GM11168 (cell line): ENCODE measurements around the gene RIPPLY3.

ENCODE experiments used
- in situ Hi-C: fragments of 300-500 bp; cut with MboI; formaldehyde crosslinking; loops from one replicate; pipeline ENCODE4 v1.12.0; 2022; ENCODE audit warnings: low sequenced_read_pairs; ENCODE audit not compliant: unreplicated experiment

Gene RIPPLY3

GRCh38 chr21:37055271-37055855 lies 48.9 kb downstream of the RIPPLY3 start:
- in situ Hi-C loops, result no loop called here

DNA sequence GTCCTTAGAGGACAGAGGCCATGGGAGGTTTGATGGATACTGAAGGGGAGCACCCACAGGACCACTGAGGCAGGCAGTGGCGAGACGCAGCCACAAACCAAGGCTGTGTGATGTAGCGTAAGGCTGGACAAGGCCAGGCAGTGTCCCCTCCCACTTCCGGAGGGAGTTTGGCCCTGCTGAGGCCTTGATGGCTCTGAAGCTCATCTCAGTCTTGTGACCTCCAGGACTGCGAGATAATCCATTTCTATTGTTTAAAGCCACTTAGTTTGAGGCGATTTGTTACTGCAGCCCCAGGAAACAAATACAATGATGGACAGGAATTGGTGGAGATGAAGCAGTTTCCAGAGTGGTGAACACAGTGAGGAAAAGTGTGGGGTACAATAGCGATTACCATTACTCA lies 51.1 kb downstream of the RIPPLY3 start:
- in situ Hi-C loops, result no loop called here

DNA sequence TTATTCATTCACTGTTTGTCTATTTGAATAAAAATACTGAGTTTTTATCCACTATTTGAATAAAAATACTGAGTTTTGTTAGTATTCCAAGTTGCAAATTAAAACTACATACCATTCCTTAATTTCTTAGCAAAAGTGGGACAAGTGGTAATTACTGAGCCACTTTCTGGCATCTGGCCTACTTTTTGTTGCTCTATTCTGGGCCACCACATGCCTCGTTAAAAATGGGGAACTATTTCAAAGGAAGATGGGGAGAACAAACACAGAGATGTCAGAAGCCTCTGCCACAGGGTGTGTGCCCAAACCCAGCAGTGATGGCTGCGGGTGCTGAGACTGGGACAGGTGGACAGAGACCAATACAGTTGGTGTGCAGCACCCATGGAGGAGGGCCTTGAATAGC lies 51.8 kb downstream of the RIPPLY3 start:
- in situ Hi-C loops, result no loop called here

- in situ Hi-C loops, result no loop called here
These were observed 52.7 kb downstream of the RIPPLY3 start for GRCh38 chr21:37059181-37059580.

DNA sequence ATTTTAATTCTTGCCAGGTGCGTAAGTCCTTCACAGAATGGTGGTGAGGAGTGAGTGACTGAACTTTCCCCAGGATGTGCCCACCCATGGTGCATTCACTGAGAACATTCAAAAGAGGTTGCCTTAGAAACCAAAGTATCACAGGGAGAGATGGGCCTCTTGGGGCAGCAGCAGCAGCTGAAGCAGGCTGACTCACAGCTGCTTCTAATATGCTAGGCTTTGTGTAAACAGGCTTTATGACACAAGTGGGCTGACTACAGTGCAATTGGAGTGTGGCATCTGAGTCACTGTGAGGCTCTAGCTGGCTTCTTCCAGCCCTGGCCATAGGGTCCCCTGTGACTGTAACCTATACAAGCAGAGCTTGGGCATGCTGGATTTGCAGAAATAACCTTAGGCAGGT lies 53.8 kb downstream of the RIPPLY3 start:
- in situ Hi-C loops, result no loop called here

DNA sequence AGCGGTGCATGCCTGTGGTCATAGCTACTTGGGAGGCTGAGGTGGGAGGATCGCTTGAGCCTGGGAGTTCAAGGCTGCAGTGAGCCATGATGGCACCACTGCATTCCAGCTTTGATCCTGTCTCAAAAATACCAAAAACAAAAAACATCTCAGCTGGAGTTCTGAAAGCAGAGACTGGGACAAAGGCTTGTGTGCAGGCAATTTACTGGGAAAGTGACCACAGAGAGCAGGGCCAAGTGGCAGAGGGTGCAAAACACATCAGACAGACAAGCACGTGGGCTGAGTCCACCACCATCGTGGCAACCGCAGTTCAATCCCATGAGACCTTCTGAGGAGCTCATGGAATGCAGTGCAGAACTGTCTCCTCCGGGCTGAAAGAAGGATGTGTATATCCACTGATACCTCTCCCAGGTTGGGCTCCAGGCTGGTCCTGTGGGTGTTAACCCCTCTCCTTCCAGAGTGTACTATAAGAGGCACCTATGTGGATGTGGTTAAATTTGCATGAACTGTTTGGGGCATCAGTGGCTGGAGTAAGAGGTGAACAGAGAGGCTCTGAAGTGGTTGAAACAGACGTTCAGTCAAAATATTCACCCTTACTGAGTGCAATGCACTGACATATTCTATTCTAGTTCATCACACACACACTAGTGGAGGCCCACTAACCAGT lies 55.6 kb downstream of the RIPPLY3 start:
- in situ Hi-C loops, result no loop called here

DNA sequence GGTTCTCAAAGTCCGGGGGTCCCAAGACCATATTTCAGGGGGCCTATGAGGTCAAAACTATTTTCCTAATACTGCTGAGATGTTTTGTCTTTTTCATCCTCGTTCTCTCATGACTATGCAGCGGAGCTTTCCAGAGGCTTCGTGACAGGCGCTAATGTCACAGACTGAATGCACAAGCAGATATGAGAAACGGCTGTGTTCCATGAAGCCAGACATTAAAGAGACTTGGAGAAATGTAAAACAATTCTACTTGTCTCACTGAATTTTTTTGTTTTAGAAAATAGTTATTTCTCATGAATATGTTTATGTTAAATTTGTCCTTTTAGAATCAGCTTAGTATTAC lies 56.1 kb downstream of the RIPPLY3 start:
- in situ Hi-C loops, result no loop called here

DNA sequence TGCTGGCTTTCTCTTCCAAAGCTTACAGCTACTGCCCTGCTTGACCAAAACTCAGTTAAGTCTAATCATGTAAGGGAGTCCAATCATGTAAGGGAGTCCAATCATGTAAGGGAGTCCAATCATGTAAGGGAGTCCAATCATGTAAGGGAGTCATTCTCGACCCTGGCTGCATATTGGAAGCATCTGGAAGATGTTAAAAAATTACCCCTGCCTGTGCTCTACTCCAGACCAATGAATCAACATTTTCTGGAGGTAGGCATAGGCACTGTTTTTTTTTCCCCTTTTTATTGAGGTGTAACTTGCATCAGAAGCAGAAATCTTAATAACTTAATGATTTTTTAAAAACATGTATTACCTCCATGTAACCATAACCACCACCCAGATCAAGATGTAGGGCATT lies 56.9 kb downstream of the RIPPLY3 start:
- in situ Hi-C loops, result no loop called here

- in situ Hi-C loops, result no loop called here
These were observed 58.3 kb downstream of the RIPPLY3 start for GRCh38 chr21:37064841-37065240.

GRCh38 chr21:37065561-37066177 lies 59.2 kb downstream of the RIPPLY3 start:
- in situ Hi-C loops, result no loop called here
